Motor neuron (in vitro differentiated cells): ENCODE data around the gene SHTN1. TPM values are rescaled to one million over a fixed set of nuclear protein-coding genes. Genes with fewer than 3 reads are reported as not detected.

Experiments used
- ATAC-seq, 8 experiments: fragments of 200-7000 bp; cut with Tn5 transposase; replicated peaks in 6 of 8; 2 replicates each; pipeline ENCODE4 v1.8.0; 2021; ENCODE audit warnings: mild to moderate bottlenecking in 8 of 8, moderate library complexity in 8 of 8
- H3K27ac ChIP-seq, 2 donors: fragments of 250-450 bp; sonication (Bioruptor Pico); 2 replicates each; pipeline ENCODE4 v1.9.0; 2021; ENCODE audit warnings: antibody characterized with exemption in 2 of 2, mild to moderate bottlenecking in 2 of 2, moderate library complexity in 1 of 2
- H3K4me1 ChIP-seq, 2 donors: fragments of 250-450 bp; sonication (Bioruptor Pico); replicated peaks in 1 of 2; 2 replicates each; pipeline ENCODE4 v1.6.1; 2021; ENCODE audit warnings: antibody characterized with exemption in 2 of 2, mild to moderate bottlenecking in 2 of 2, moderate library complexity in 1 of 2
- H3K4me3 ChIP-seq, 5 donors: fragments of 250-450 bp; sonication (Bioruptor Pico); 2 replicates each; pipeline ENCODE4 v1.9.0; 2021; ENCODE audit warnings: antibody characterized with exemption in 5 of 5, mild to moderate bottlenecking in 5 of 5, moderate library complexity in 4 of 5
- WGBS, 10 experiments: fragments of 450-650 bp; shearing (Covaris generic); methylation state at CpG; one replicate each; pipeline ENCODE4 v1.0.0; 2022; 5-methylcytosine and 5-hydroxymethylcytosine counted together
- in situ Hi-C, 9 experiments: fragments of 400-800 bp; cut with MboI; loops; one replicate each; pipeline ENCODE4 v1.15.0; 2021; ENCODE audit warnings: low sequenced_read_pairs in 9 of 9, low pct_unique_long_range_greater_than_20kb in 2 of 9; ENCODE audit not compliant: unreplicated experiment in 9 of 9
- total RNA-seq, 8 experiments: library from RNA; unstranded; fragments of 300-600 nt; gene quantifications; 2 replicates each; pipeline versions ENCODE4 v1.2.3 to v1.2.4, GENCODE V29; 2022

The SHTN1 gene
- total RNA-seq, 8 experiments from 2014 or later, result 3.4 to 49.6 (median 24.6) TPM

DNA sequence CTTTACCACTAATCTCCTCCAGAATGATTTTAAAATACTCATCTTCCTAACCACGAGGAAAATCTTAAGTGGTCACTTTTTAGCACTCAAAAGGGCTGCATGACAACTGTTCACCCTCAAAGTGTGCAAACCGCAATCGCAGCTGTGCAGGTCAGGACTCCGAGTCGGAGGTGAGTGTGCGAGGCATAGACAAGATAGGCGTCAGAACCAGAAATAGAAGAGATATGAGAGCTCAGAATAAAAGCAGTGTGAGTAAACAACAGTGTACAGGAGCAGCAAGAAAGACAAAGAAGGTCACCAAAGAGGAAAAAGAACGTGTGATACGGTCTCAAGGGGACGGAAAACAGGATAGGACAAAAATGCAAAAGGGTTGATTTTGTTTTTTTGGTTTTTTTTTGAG is 173.2 kb downstream of the SHTN1 start:
- H3K4me3 ChIP-seq, result no peak overlapping the region
- H3K4me1 ChIP-seq, result peaks cover 14 to 16% of the 10 kb centered on the region in 2 donors
- no peak overlapping the region for H3K27ac ChIP-seq
- ATAC-seq, result no peak
- in situ Hi-C loops, result no loop called here
- WGBS, 10 experiments, result 60 to 97% (median 87%) methylated on average over 5 to 10 of the region's 10 CpGs

Other genes with a start within 250 kb of the SHTN1 start
- gene ENO4, start 155.7 kb downstream of the SHTN1 start, total RNA-seq, result 1 to 10 TPM in 5 of 8 experiments, under 1 TPM in 3; 0.15 to 8.1 (median 1.2) TPM
- gene VAX1, start 133.1 kb upstream of the SHTN1 start, total RNA-seq, result under 1 TPM in 6 of 8 experiments, not detected in 2; 0.05 to 0.95 (median 0.34) TPM
- gene KCNK18, start 192.3 kb upstream of the SHTN1 start, total RNA-seq, result under 1 TPM in 1 of 8 experiments, not detected in 7; 0.21 TPM
- gene SLC18A2, start 235.9 kb upstream of the SHTN1 start, total RNA-seq, result 1 to 10 TPM in 1 of 8 experiments, under 1 TPM in 7; 0.05 to 4.4 (median 0.15) TPM